PC-3 (cell line): ENCODE measurements around the gene KRTAP4-5.

Source experiments
- EZH2 ChIP-seq: fragments of 300-600 bp; sonication (generic); IDR thresholded peaks from one replicate; pipeline ENCODE4 v1.6.1; 2017; ENCODE audit warnings: antibody characterized with exemption, mild to moderate bottlenecking, low read length; ENCODE audit not compliant: unreplicated experiment
- EZH2phosphoT487 ChIP-seq: fragments of 300-600 bp; sonication (generic); IDR thresholded peaks from 2 replicates; pipeline ENCODE4 v1.6.1; 2018; ENCODE audit warnings: mild to moderate bottlenecking, antibody characterized with exemption, low read length, borderline replicate concordance
- TF ChIP-seq, protein P1 (sequence below): fragments of 300-600 bp; sonication (generic); conservative IDR thresholded peaks from 2 replicates; pipeline ENCODE4 v1.5.1; 2017; ENCODE audit warnings: antibody characterized with exemption, low read depth, mild to moderate bottlenecking, low read length

DNA sequence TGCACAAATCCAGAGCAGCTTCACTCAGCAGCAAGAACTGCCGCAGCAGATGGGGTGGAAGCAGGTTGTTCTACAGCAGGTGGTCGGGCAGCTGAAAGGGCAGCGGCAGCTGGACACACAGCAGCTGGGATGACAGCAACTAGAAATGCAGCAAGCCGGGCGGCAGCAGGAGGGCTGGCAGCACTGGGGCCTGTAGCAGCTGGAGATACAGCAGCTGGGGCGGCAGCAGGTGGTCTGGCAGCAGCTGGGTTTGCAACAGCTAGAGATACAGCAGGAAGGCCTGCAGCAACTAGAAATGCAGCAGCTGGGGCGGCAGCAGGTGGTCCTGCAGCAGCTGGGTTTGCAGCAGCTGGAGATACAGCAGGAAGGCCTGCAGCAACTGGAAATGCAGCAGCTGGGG, 17.9 kb upstream of the KRTAP4-5 start:
- TF ChIP-seq, protein P1, sequence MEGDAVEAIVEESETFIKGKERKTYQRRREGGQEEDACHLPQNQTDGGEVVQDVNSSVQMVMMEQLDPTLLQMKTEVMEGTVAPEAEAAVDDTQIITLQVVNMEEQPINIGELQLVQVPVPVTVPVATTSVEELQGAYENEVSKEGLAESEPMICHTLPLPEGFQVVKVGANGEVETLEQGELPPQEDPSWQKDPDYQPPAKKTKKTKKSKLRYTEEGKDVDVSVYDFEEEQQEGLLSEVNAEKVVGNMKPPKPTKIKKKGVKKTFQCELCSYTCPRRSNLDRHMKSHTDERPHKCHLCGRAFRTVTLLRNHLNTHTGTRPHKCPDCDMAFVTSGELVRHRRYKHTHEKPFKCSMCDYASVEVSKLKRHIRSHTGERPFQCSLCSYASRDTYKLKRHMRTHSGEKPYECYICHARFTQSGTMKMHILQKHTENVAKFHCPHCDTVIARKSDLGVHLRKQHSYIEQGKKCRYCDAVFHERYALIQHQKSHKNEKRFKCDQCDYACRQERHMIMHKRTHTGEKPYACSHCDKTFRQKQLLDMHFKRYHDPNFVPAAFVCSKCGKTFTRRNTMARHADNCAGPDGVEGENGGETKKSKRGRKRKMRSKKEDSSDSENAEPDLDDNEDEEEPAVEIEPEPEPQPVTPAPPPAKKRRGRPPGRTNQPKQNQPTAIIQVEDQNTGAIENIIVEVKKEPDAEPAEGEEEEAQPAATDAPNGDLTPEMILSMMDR: no peak
- TF ChIP-seq EZH2 (no peak), EZH2phosphoT487 (no peak)
